Right atrium auricular region (tissue), 2 donors: ENCODE measurements around the gene SEMA3A. TPM values are rescaled to one million over a fixed set of nuclear protein-coding genes. Genes with fewer than 3 reads are reported as not detected.

Experiments
- DNase-seq: peaks from one replicate; pipeline ENCODE4 v3.0.0-alpha.2; 2019; ENCODE audit warnings: low spot score
- H3K27ac ChIP-seq, 2 donors: fragments of 200-600 bp; sonication (generic); 1 replicate in 1 of 2; 2 replicates in 1 of 2; pipeline ENCODE4 v1.5.1; 2016 to 2019
- H3K27me3 ChIP-seq, 2 donors: fragments of 200-600 bp; sonication (generic); one replicate each; pipeline versions ENCODE4 v1.5.1 to v1.6.0; 2017 to 2019
- H3K36me3 ChIP-seq: fragments of 200-600 bp; sonication (generic); one replicate; pipeline ENCODE4 v1.5.1; 2016
- H3K4me1 ChIP-seq, 2 donors: fragments of 200-600 bp; sonication (generic); one replicate each; pipeline versions ENCODE4 v1.5.1 to v1.6.0; 2017 to 2019
- H3K4me3 ChIP-seq, 2 donors: fragments of 200-600 bp; sonication (generic); 1 replicate in 1 of 2; 2 replicates in 1 of 2; pipeline ENCODE4 v1.5.1; 2017 to 2019; ENCODE audit warnings: mild to moderate bottlenecking in 1 of 2, moderate library complexity in 1 of 2
- H3K9me3 ChIP-seq, 2 donors: fragments of 200-600 bp; sonication (generic); one replicate each; pipeline ENCODE4 v1.5.1; 2019
- CTCF ChIP-seq, 2 donors: fragments of 200-600 bp; sonication (generic); IDR thresholded peaks; one replicate each; pipeline ENCODE4 v1.5.1; 2019; ENCODE audit warnings: antibody characterized with exemption in 2 of 2
- total RNA-seq, 2 donors: library from RNA; depleted of rRNA; stranded (reverse); fragments of >200 nt; gene quantifications; one replicate each; pipeline ENCODE4 v1.1.0, GENCODE V29; 2016

SEMA3A gene
- total RNA-seq, 2 donors from 2014 or later, result 3.6 to 6.1 TPM

DNA sequence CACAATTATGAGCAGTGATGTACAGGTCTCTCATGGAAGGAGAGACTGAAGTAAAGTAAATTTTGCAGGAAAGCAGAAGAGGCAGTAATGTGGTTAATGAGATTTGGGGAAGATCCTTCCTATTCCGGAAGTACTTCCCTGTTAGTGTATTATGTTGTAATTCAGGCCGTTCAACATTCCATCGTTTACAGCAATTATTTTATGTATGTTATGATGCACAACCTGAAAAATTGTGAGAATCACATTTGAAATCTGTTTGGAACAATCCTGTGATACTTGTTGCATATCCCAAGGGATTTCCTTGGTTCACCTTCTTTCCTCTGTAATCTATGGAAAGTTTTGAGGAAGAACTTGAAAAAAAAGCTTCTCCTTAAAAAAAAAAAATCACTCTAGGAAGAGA lies 247.8 kb downstream of the SEMA3A start:
- Histone ChIP-seq H3K4me3 (no peak overlapping the region), H3K36me3 (no peaks in the 10 kb centered on the region), H3K9me3 (no peaks in the 10 kb centered on the region), H3K27me3 (no peaks in the 10 kb centered on the region), H3K4me1 (no peaks in the 10 kb centered on the region), H3K27ac (no peak overlapping the region)
- TF ChIP-seq CTCF (IDR thresholded peaks at IDR 0.05), result no peak
- no peak for DNase-seq

DNA sequence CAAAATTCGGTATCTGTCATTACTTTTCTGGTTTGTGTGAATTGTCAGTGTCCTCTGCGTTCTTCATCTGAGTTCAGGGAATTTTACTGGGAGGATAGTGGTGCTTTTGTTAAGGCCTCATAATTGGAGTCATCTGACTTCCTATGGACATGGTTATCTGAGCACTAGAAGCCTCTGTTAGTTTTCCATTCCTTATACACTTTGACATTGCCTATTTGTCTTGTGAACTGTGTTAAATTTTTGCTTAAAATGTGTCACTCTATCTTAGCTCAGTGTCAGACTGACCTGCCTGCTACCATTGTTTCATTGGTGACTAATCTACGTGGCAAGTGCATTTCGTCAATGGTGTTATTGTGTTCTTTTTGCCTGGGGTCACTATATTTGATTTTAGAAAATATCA lies 253.3 kb downstream of the SEMA3A start:
- Histone ChIP-seq H3K9me3 (no peaks in the 10 kb centered on the region), H3K36me3 (no peaks in the 10 kb centered on the region), H3K4me3 (no peak overlapping the region), H3K27me3 (no peaks in the 10 kb centered on the region), H3K4me1 (no peaks in the 10 kb centered on the region), H3K27ac (no peak overlapping the region)
- no peak for DNase-seq
- no peak for TF ChIP-seq CTCF (IDR thresholded peaks at IDR 0.05)

DNA sequence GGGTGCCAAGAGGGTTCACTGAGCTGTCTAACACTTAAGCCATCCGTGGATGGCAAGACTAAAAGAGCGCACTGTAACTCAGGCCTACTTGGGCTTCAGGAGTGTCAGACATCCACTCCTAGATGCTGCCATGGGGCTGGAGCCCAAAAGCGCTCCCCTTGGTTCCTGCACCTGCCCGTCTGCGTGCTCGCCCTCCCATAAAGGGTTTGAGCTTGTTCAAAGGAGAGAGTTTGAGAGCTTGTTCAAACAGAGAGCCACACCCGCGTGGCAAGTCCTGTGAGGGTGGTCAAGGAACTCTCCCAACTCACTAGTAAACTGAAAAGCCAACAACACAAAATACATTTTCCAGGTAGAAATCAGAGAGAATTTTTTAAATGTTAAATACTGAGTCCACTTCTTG lies 256.7 kb downstream of the SEMA3A start:
- Histone ChIP-seq H3K27me3 (no peaks in the 10 kb centered on the region), H3K36me3 (no peaks in the 10 kb centered on the region), H3K9me3 (no peaks in the 10 kb centered on the region), H3K27ac (no peak overlapping the region), H3K4me1 (no peaks in the 10 kb centered on the region), H3K4me3 (no peak overlapping the region)
- TF ChIP-seq CTCF (IDR thresholded peaks at IDR 0.05), result no peak
- DNase-seq, result no peak

DNA sequence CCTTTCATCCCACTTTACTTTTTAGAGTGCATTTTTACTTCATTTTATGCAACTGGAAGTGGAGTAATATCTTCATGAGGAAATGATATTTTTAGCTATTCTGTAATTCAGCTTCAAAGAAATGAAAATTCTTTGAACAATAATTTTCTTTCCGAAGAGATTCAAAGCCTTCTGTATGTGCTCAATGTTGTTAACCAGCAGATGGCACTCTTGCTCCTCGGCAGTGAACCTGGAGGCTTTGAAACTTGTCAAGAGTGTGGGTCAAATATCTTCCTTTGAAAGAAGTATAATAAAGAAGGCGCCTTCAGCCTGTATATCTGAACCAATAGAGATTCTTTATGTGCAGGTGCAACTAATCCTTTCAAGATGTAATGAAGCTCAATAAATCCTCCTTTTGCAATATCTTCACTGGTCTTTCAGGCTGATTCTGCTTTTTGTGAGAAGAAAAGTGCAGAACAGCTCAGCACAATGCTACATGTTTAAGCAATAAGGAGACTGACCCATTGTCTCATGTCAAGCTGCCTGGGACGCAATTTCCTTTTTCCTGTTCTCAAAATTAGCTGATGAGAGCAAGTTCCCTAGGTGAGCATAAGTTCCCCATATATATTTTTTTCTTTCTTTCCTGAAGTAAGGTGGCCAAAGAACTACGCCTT lies 258.4 kb downstream of the SEMA3A start:
- Histone ChIP-seq H3K4me1 (no peaks in the 10 kb centered on the region), H3K9me3 (no peaks in the 10 kb centered on the region), H3K36me3 (no peaks in the 10 kb centered on the region), H3K27me3 (no peaks in the 10 kb centered on the region), H3K27ac (no peak overlapping the region), H3K4me3 (no peak overlapping the region)
- peak; percentile 70 to 86 for TF ChIP-seq CTCF (IDR thresholded peaks at IDR 0.05)
- no peak for DNase-seq

GRCh38 chr7:83934118-83934734 lies 260.4 kb downstream of the SEMA3A start:
- H3K4me3 ChIP-seq, result no peak overlapping the region
- H3K27ac ChIP-seq, result no peak overlapping the region
- H3K4me1 ChIP-seq, result no peaks in the 10 kb centered on the region
- H3K9me3 ChIP-seq, result no peaks in the 10 kb centered on the region
- H3K27me3 ChIP-seq, result no peaks in the 10 kb centered on the region
- H3K36me3 ChIP-seq, result no peaks in the 10 kb centered on the region
- peak in 1 of 2 donors; percentile 53 for TF ChIP-seq CTCF (IDR thresholded peaks at IDR 0.05)
- DNase-seq, result no peak

GRCh38 chr7:83931968-83932367 lies 262.6 kb downstream of the SEMA3A start:
- Histone ChIP-seq H3K27ac (no peak overlapping the region), H3K4me1 (no peaks in the 10 kb centered on the region), H3K36me3 (no peaks in the 10 kb centered on the region), H3K4me3 (no peak overlapping the region), H3K27me3 (no peaks in the 10 kb centered on the region), H3K9me3 (no peaks in the 10 kb centered on the region)
- DNase-seq, result no peak
- no peak for TF ChIP-seq CTCF (IDR thresholded peaks at IDR 0.05)
